HEK293 (cell line): ENCODE data around the gene SPTSSB.

Source experiments
- CTCF ChIA-PET: fragments of 350-600 bp; formaldehyde crosslinking; extraction: SDS; loops from one replicate; lab custom pipeline; 2021; ENCODE audit warnings: antibody characterized with exemption; lab: Yijun Ruan, JAX
- POLR2A ChIA-PET: fragments of 300-600 bp; formaldehyde crosslinking; extraction: SDS; loops from one replicate; lab custom pipeline; 2020; ENCODE audit warnings: antibody characterized with exemption, inconsistent platforms; lab: Yijun Ruan, JAX
- H3K27ac ChIP-seq: fragments of 200-500 bp; sonication (Bioruptor generic); 2 replicates; pipeline ENCODE4 v1.5.1; 2014; ENCODE audit warnings: low read depth, low read length, control low read depth, inconsistent platforms; ENCODE audit errors: extremely low read depth
- H3K36me3 ChIP-seq, 2 experiments: fragments of 200-500 bp in 1 of 2; sonication (Bioruptor generic) in 1 of 2; 1 replicate in 1 of 2; 2 replicates in 1 of 2; pipeline ENCODE4 v1.5.1; 2014 to 2017; ENCODE audit warnings: inconsistent platforms in 2 of 2, low read length in 2 of 2; ENCODE audit not compliant: control insufficient read depth in 2 of 2, insufficient read depth in 1 of 2
- H3K4me1 ChIP-seq: fragments of 200-500 bp; sonication (Bioruptor generic); 2 replicates; pipeline ENCODE4 v1.5.1; 2014; ENCODE audit warnings: mild to moderate bottlenecking, low read length, inconsistent platforms; ENCODE audit not compliant: control insufficient read depth, insufficient read depth
- H3K4me3 ChIP-seq: 2 replicates; pipeline ENCODE4 v1.5.1; 2011; ENCODE audit warnings: low read depth, mild to moderate bottlenecking, control low read depth, low read length, moderate library complexity
- H3K9me3 ChIP-seq: fragments of 200-500 bp; sonication (Bioruptor generic); 2 replicates; pipeline ENCODE4 v1.5.1; 2014; ENCODE audit warnings: low read depth, low read length, inconsistent platforms; ENCODE audit not compliant: control insufficient read depth, insufficient read depth
- HIC1 ChIP-seq: fragments of 450-650 bp; formaldehyde crosslinking; IDR thresholded peaks from 2 replicates; pipeline ENCODE4 v1.5.1; 2016; ENCODE audit warnings: missing biosample characterization, missing genetic modification characterization
- KLF7 ChIP-seq: fragments of 450-650 bp; formaldehyde crosslinking; IDR thresholded peaks from 2 replicates; pipeline ENCODE4 v1.5.1; 2016; ENCODE audit warnings: missing biosample characterization, missing genetic modification characterization, borderline replicate concordance
- KLF8 ChIP-seq: fragments of 450-650 bp; formaldehyde crosslinking; IDR thresholded peaks from 2 replicates; pipeline ENCODE4 v1.5.1; 2016; ENCODE audit warnings: missing biosample characterization, missing genetic modification characterization
- OSR2 ChIP-seq: fragments of 450-650 bp; formaldehyde crosslinking; IDR thresholded peaks from 2 replicates; pipeline ENCODE4 v1.5.1; 2016; ENCODE audit warnings: missing biosample characterization, missing genetic modification characterization
- PRDM6 ChIP-seq: fragments of 450-650 bp; formaldehyde crosslinking; IDR thresholded peaks from 2 replicates; pipeline ENCODE4 v1.5.1; 2017; ENCODE audit warnings: missing biosample characterization, missing genetic modification characterization
- SP3 ChIP-seq: fragments of 450-650 bp; formaldehyde crosslinking; IDR thresholded peaks from 2 replicates; pipeline ENCODE4 v1.5.1; 2016; ENCODE audit warnings: missing biosample characterization, missing genetic modification characterization
- SP7 ChIP-seq: fragments of 450-650 bp; formaldehyde crosslinking; IDR thresholded peaks from 2 replicates; pipeline ENCODE4 v1.5.1; 2016; ENCODE audit warnings: missing biosample characterization, missing genetic modification characterization
- ZEB2 ChIP-seq: fragments of 450-650 bp; formaldehyde crosslinking; IDR thresholded peaks from 2 replicates; pipeline ENCODE4 v1.5.1; 2016; ENCODE audit warnings: missing biosample characterization, missing genetic modification characterization
- ZNF19 ChIP-seq: fragments of 450-650 bp; formaldehyde crosslinking; IDR thresholded peaks from 2 replicates; pipeline ENCODE4; 2016; ENCODE audit warnings: missing biosample characterization, missing genetic modification characterization, low read depth
- ZNF24 ChIP-seq: fragments of 450-650 bp; formaldehyde crosslinking; IDR thresholded peaks from 2 replicates; pipeline ENCODE4 v1.5.1; 2016; ENCODE audit warnings: missing biosample characterization, missing genetic modification characterization
- ZNF350 ChIP-seq: fragments of 450-650 bp; formaldehyde crosslinking; IDR thresholded peaks from 2 replicates; pipeline ENCODE4 v1.5.0; 2017; ENCODE audit warnings: missing biosample characterization, mild to moderate bottlenecking, missing genetic modification characterization
- ZNF366 ChIP-seq: fragments of 450-650 bp; formaldehyde crosslinking; conservative IDR thresholded peaks from 2 replicates; pipeline ENCODE4 v1.5.1; 2016; ENCODE audit warnings: missing biosample characterization, missing genetic modification characterization
- ZNF449 ChIP-seq: fragments of 450-650 bp; formaldehyde crosslinking; IDR thresholded peaks from 2 replicates; pipeline ENCODE4 v1.5.1; 2017; ENCODE audit warnings: missing biosample characterization, mild to moderate bottlenecking, missing genetic modification characterization, moderate library complexity
- ZNF513 ChIP-seq: fragments of 450-650 bp; IDR thresholded peaks from 2 replicates; pipeline ENCODE4 v1.5.1; 2018; ENCODE audit warnings: missing biosample characterization, missing genetic modification characterization
- ZNF529 ChIP-seq: fragments of 450-650 bp; formaldehyde crosslinking; IDR thresholded peaks from 2 replicates; pipeline ENCODE4 v1.5.1; 2017; ENCODE audit warnings: missing genetic modification characterization, missing biosample characterization; ENCODE audit not compliant: insufficient replicate concordance
- ZNF560 ChIP-seq: fragments of 450-650 bp; formaldehyde crosslinking; IDR thresholded peaks from 2 replicates; pipeline ENCODE4 v1.5.1; 2017; ENCODE audit warnings: missing biosample characterization, missing genetic modification characterization, borderline replicate concordance
- ZNF629 ChIP-seq: fragments of 450-650 bp; formaldehyde crosslinking; IDR thresholded peaks from 2 replicates; pipeline ENCODE4 v1.5.1; 2017; ENCODE audit warnings: missing biosample characterization, missing genetic modification characterization
- ZNF639 ChIP-seq: fragments of 450-650 bp; formaldehyde crosslinking; IDR thresholded peaks from 2 replicates; pipeline ENCODE4 v1.5.1; 2016; ENCODE audit warnings: missing biosample characterization, missing genetic modification characterization
- ZNF664 ChIP-seq: fragments of 450-650 bp; formaldehyde crosslinking; IDR thresholded peaks from 2 replicates; pipeline ENCODE4 v1.5.1; 2016; ENCODE audit warnings: missing biosample characterization, missing genetic modification characterization
- ZNF701 ChIP-seq: fragments of 450-650 bp; formaldehyde crosslinking; IDR thresholded peaks from 2 replicates; pipeline ENCODE4 v1.5.1; 2016; ENCODE audit warnings: missing biosample characterization, missing genetic modification characterization
- ZSCAN18 ChIP-seq: fragments of 450-650 bp; formaldehyde crosslinking; IDR thresholded peaks from 2 replicates; pipeline ENCODE4 v1.5.1; 2016; ENCODE audit warnings: missing biosample characterization, missing genetic modification characterization
- ZXDB ChIP-seq: fragments of 450-650 bp; formaldehyde crosslinking; IDR thresholded peaks from 2 replicates; pipeline ENCODE4 v1.5.1; 2016; ENCODE audit warnings: missing biosample characterization, missing genetic modification characterization

SPTSSB gene

GRCh38 chr3:161349529-161350312 is 21.6 kb downstream of the SPTSSB start (continued):
- TF ChIP-seq ZNF449 (tag by site-specific recombination) = peak; percentile 94
- TF ChIP-seq SP7 (tag by site-specific recombination) = peak; percentile 89
- TF ChIP-seq, all 188 proteins: peak for 26

- H3K27ac ChIP-seq = no peak overlapping the region
- ChIA-PET CTCF (no interaction called here), POLR2A (no interaction called here)
- no peaks in the 10 kb centered on the region for H3K9me3 ChIP-seq
- H3K36me3 ChIP-seq = no peaks in the 10 kb centered on the region
- peaks cover 9% of the 10 kb centered on the region for H3K4me1 ChIP-seq
- no peak overlapping the region for H3K4me3 ChIP-seq
- peak; percentile 58; the same call in 1 of the 2 replicates for TF ChIP-seq PRDM6 (tag by site-specific recombination)
- no peak for TF ChIP-seq ZNF701 (tag by site-specific recombination)
- TF ChIP-seq ZNF24 = peak; percentile 72; the same call in 1 of the 2 replicates
- TF ChIP-seq ZNF639 (tag by site-specific recombination) = peak; percentile 49; the same call in 1 of the 2 replicates
- TF ChIP-seq KLF7 (tag by site-specific recombination) = no peak
- TF ChIP-seq ZSCAN18 (tag by site-specific recombination) = no peak
- TF ChIP-seq OSR2 (tag by site-specific recombination) = peak; percentile 43; the same call in 1 of the 2 replicates
- TF ChIP-seq ZNF513 (tag by site-specific recombination) = no peak
- TF ChIP-seq ZNF664 (tag by site-specific recombination) = no peak
- TF ChIP-seq SP3 (tag by site-specific recombination) = no peak
- 0 out of 2 replicates have a peak, but pooled peaks have one; percentile 13 for TF ChIP-seq ZXDB
- TF ChIP-seq ZEB2 (tag by site-specific recombination) = no peak
- 0 out of 2 replicates have a peak, but pooled peaks have one; percentile 23 for TF ChIP-seq ZNF366 (tag by site-specific recombination)
- TF ChIP-seq KLF8 (tag by site-specific recombination) = peak; percentile 59
- no peak for TF ChIP-seq ZNF529 (tag by site-specific recombination)
- TF ChIP-seq ZNF19 = no peak
- TF ChIP-seq ZNF350 (tag by site-specific recombination) = no peak
- peak; percentile 34; the same call in 1 of the 2 replicates for TF ChIP-seq SP7 (tag by site-specific recombination)
- peak; percentile 72; the same call in 1 of the 2 replicates for TF ChIP-seq HIC1 (tag by site-specific recombination)
- TF ChIP-seq ZNF629 (tag by site-specific recombination) = peak; percentile 64
- no peak for TF ChIP-seq ZNF560 (tag by site-specific recombination)
These were observed 22.4 kb downstream of the SPTSSB start for GRCh38 chr3:161348796-161349400.
